Renal pelvis (tissue), 4 donors: ENCODE results near the gene KDM4C. TPM values are rescaled to one million over a fixed set of nuclear protein-coding genes. Genes with fewer than 3 reads are reported as not detected.
A peak's percentile ranks its signal among the peaks of the same experiment; 100 is the strongest.

ENCODE experiments used
- DNase-seq: peaks from one replicate; pipeline ENCODE4 v3.0.0-alpha.2; 2013
- polyA plus RNA-seq, 3 donors: library from polyadenylated mRNA; unstranded; fragments of 120-200 nt; gene quantifications; one replicate each; pipeline ENCODE4 v1.2.1, GENCODE V29; 2013; ENCODE audit not compliant: insufficient read length in 3 of 3

Gene KDM4C
- polyA plus RNA-seq, 3 donors, result 16.9 to 22.0 (median 19.2) TPM

DNA sequence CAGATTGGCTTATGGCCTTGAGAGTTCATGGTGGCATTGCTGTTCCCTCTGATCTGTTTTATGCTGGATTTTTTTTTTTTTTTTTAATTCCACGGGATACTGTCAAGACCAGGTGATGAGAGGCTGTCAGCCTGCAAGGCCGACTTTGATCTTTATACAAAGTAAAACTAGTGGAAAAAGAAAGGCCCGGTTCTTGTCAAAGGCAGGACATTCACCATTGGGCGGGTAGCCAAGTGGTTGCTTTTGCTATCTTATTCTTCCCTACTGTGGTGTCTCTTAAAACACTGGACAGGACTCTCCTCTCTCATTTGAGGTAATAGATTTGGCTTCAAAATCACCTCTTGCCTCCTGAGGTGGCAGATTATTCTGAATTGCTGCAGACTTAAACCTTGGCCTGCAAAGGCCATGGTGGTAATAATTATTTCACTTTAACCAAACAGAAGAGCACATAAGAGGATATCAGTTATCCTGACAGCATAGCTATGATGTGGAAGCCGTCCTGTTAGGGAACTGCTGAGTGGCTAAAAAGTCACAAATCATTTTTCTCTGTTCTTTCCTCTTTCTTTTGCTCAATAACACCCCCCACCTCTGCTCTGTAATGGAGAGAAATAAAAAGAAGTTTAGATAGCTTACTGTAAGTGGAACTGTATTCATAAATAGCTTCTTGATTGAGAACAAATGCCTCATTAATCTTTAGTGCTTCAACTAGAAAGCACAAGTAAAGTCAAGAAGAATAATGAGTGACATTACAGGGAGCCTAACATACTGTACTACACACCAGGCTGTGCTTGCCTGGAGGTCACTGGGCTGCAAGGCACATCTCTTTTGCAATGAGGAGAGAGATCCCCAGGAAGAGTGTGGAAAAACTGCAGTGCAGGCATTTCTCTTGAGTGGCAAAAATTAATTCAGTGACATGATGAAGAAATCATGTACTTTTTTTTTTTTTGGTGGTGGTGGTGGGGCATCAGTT lies 275.6 kb downstream of the KDM4C start:
- DNase-seq, result peak; percentile 38

DNA sequence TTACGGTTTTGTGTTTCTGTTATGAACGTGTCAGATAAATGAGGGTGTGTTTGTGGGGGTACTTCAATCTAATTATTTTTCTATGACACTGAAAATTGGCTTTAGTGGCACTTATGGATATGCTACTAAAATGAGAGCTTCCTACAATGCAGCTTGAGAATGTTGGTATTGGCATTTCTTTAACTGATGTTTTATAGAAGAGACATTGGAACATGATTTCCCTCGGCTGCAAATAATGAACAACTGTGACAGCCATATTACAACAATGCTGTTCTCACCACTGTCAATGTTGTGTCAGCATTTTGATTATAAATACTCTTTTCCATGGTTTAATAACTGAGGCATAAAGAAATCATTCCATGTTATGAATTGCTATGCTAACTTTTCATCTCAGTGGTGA lies 279.4 kb downstream of the KDM4C start:
- DNase-seq, result no peak

DNA sequence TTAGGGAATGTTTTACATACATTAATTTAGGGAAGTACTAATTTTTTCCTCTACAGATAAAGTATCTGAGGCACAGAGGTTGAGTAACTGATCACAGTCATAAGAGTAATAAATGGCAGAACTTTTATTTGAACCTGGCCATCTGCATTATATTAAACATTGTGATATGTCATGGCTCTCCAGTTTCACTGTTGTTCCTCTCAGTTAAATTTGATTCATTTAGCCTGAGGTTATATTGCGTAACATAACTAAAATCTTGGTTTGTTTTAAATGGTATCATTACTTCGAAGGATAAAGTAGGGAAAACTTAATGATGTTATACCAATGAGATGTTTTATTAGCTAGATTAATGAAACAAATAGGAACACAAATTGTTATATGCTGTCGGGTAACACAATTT lies 284.4 kb downstream of the KDM4C start:
- no peak for DNase-seq

DNA sequence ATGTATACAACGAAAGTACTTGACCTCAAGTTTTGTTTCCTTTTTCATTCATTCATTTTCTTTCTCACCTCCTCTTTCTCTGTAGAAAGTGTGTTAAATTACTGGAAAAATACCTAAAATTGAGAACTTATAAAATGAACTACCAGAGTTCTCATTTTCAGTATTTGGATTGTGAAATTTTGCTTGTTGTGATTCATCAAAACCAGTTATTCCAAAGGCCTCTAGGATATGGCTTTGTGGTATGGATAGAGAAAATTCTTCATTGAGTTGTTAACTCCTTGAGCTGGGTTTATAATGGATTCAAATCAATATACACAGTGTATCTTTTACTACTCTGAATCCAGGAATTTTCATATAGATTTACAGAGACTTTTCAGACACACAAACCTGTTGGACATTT lies 287.6 kb downstream of the KDM4C start:
- no peak for DNase-seq

DNA sequence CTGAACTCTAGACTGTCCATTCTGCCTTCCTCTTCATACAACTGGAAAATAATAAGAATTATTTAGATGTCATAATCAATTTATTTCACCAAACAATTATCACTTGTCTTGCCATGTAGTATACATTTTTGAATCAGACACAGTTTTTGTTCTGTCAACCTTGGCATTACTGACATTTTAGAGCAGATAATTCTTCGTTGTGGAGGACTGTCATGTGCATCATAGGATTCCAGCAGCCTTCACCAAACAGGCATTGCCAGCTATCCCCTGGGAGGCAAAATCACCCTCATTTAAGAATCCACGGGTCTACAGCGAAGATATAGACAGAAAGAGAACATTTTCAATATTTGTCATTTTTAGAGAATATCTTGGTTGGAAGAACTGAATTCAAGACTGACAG lies 293.9 kb downstream of the KDM4C start:
- no peak for DNase-seq

DNA sequence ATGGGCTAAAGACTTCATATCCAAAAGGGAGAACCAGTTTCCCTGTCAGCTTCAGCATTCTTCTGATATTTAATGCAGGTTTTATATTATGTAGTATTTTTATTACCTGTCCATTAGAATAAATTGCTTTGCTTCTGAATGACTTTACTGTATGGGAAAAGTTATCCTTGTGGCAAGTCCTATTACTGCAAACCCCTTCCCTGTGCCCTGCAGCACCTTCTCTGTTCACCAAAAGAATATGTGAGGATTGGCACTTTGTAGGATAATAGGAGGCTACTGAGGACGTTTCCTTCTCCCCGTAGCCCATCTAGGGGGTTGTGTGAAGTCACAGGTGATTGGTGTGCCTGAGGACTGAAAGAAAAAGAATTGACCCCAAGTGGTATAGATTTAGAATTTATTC lies 296.1 kb downstream of the KDM4C start:
- no peak for DNase-seq

DNA sequence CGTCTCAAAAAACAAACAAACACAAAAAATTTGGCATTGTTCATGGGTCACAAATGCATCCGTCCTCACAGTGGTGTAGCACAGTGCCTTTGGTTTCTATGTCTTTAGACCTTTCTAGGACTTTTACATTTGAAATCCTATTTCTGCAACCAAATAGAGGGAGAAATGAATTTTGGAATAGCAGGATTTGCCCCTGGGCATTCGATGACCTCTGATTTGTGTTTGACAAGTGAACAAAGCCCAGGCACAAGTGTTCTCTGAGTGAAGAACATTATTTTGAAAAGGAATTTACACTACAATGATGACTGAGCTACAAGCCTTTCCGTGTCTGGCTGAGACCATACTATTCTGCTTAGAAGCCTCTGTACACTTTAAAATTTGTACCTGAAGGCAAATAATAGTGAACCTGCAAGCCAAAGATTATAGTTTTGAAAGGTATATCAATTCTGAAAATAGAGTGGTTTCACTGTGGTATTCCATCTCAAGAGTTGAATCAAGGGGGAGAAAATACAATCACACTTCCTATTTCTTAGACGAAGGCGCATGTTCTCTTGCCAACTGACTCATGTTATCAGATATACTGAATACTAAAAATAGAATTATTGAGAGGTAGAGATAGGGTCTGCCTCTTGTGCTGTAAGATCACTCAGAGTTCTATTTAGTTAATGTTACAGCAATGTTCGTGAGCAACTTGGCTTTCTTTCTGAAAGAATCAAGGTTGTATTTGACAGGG lies 297.6 kb downstream of the KDM4C start:
- DNase-seq, result no peak

DNA sequence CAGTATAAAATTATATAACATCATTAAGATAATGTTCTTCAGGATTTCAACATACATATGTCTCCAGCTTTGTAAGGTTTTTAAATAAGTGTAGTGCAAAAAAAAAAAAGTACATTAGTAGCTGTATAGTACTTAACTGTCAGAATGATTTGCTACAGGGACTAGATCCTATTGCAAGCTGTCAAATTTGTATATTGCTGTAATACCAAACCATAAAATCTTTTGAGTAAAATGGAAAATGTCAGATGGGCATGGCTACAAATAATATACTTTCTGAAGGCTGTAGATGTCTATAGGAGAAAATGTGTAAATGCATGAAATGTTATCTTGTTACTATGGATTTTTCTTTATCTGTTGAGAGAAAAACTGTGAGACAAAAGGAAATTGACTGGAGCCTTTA lies 298.5 kb downstream of the KDM4C start:
- no peak for DNase-seq

DNA sequence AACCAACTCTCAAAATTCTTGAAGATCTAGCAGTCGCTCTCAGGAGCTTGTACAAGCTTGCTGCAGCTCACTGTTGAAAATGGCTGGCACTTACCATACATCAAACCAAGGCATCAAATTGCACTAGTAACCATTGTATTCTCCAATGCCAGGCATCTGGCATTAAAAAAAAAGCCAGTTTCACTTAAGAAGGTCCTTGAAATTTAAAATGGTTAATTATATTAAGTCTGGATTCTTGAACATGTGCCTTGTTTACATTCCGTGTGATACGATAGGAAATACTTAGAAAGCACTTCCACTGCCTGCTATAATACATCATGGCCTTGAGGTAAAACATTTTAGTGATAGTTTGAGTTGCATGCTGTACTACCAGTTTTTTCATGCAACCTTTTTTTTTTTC lies 300.7 kb downstream of the KDM4C start:
- DNase-seq, result no peak

DNA sequence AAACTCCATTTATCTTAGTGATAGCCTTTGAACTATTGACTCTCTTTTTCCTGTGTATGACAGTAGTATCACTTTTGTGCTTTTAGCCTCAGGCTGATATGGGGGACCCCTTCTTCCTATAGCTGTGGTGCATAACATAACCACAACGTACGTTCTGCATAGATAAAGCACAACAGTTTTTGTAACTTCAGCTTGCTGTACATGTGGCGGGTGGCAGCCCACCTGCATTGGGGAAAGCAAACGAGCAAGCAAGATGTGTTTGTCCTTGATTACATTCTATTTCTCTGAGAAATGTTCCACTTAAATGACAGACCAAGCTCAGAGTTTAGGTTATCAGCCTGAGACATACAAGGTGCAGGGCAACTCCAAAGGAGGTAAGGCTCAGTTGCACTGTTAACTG lies 309.4 kb downstream of the KDM4C start:
- no peak for DNase-seq

DNA sequence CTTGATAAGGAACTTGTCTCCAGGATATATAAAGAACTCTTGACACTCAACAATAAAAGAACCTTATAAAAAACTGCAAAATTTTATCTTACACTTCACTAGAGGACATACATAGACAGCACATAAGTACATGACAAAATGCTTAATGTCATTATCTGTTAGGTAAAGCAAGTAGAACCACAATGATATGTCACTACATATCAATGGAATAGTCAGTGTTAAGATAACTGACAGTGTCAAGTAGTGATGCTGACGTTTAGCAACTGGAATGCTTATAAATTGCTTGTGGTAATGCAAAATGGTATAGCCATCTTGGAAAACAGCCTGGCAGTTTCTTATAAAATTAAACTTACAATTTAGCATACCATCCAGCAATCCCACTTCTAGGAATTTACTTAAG lies 314.1 kb downstream of the KDM4C start:
- no peak for DNase-seq

DNA sequence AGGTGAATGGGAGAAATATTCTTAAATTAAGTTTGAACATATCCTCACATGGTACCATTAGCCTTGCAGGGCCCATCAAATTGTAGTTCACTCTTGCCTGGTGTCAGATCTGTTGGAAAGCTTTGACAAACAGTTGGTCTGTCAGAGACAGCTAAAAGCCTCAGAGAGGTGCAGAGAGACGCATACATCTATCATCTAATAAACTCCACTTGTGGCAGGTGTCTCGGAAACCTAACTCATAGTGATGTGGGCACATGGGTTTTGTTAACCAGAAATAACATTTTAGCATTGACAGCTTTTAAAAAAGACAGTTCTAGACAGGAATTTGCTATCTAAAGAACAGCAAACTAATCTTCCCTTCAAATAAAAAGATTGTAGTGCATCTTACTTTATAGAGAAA lies 315.9 kb downstream of the KDM4C start:
- DNase-seq, result no peak

DNA sequence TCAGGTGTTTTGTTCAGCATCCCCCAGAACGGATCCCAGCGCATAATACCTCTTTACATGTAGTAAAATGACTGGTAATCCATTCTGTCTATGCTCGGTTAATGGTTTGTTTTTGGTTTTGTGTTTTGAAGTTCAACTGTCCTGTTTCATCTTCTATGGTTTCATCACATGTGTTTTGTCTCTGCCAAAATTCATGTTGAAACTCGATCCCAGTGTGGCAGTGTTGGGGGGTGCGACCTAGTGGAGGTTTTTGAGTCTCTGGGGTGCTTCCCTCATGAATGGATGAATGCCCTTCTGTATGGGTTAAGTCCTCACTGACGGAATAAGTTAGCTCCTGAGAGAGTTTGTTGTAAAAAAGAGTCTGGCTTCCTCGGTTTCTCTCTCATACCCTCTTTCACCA lies 317.4 kb downstream of the KDM4C start:
- no peak for DNase-seq

DNA sequence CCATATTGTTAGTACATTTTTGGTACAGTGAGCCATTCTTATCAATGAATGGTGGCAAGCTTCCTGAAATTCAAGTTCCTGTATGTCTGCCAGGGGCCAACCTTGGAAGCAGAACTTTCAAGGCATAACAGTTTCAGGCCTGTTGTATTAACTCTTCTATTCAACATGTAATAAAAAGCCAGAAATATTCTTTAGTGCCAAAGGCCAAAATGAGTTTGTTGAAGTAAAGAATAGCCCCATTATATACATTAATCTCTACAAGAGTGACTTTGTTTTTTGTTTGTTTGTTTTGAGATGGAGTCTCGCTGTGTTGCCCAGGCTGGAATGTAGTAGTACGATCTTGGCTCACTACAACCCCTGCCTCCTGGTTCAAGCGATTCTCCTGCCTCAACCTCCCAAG lies 321.3 kb downstream of the KDM4C start:
- DNase-seq, result no peak

DNA sequence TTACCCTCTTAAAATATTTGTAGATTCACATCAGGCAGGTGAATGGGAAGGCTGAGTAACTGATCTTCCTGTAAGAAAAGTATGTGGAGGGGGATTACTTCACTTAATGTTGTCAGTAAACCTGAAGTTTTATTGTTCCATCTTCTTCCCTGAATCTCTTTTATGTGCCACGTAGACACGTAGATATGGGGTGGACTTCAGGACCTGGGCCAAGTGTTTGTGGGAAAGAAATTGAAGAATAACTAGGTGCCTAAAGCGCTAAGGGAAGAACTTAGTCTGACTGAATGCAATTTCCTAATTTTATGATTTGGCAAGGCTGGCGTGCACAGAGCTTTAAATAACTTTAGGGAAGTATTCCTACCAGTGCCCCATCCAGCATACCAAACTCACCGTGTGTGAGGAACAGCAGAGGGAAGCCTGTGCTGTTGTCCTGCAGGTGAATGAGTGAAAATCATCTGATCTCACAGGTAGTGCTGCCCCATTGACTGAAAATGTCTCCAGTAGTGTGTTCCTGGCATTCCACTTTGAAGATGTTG lies 323.4 kb downstream of the KDM4C start:
- DNase-seq, result no peak

DNA sequence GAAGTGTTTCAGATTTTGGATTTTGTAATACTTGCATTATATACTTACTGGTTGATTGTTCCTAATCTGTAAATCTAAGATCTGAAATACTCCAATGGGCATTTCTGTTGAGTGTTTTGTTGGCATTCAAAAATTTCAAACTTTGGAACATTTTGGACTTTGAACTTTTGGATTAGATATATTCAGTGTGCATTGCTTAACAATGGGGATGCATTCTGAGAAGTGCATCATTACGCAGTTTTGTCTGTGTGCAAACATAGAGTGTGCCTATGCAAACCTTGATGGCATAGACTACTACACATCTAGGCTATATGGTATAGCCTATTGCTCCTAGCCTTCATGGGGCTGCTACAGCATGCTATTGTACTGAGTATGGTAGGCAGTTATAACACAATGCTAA lies 325.4 kb downstream of the KDM4C start:
- no peak for DNase-seq

DNA sequence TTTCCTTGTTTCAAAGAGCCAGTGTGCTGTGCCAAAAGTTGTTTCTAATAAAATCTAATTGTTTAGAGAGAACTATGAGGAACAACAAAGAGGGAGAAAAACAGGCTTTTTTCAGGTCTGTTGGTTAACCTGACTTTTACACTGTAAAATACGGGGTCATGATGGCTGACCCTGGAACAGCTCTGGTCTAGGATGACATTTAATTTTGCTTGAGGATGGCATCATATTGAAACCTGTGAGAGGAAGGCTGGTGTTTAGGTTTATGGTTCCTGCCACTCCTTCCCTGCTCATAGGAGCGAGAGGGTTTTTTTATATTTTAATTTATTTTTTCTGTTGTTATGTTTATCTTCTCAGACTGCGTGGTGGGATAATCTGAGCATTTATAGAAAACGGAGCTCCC lies 327.6 kb downstream of the KDM4C start:
- DNase-seq, result no peak

DNA sequence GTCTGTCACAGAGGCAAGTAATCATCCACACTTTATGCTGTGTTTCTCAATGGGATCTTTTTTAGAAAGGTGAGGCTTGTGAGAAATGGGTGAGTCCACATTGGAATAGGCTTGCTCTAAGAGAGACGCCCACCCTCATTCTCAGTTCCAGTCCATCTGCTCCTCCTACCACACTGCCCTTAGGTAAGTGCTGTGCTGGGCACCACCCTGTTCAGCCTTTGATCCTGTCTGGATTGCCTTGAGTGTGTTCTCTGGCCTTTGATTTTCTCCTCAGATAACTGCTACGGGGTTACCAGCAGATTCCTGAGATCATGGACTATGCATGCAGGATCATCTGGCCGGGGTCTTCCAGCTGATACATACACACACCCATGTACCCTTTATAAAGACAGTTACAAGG lies 328.6 kb downstream of the KDM4C start:
- no peak for DNase-seq

DNA sequence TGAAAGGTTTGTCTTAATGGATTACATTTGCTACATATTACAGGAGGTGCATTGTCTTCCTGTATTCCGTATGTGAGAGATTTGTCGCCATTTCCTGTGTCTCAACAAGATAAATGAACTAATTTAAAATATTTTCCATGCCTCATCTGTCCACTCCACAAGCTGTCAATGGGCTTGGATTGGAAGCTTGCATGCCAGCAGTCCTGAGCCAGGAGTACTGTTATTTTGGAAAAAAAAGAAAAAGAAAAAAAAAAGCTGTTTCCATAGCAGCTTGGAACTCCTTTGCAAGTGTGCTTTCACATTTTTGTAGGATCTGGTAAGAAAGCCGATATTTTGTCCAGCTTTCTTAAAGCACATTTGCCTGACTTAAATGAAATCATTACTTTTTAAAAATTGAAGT lies 330.8 kb downstream of the KDM4C start:
- DNase-seq, result no peak

DNA sequence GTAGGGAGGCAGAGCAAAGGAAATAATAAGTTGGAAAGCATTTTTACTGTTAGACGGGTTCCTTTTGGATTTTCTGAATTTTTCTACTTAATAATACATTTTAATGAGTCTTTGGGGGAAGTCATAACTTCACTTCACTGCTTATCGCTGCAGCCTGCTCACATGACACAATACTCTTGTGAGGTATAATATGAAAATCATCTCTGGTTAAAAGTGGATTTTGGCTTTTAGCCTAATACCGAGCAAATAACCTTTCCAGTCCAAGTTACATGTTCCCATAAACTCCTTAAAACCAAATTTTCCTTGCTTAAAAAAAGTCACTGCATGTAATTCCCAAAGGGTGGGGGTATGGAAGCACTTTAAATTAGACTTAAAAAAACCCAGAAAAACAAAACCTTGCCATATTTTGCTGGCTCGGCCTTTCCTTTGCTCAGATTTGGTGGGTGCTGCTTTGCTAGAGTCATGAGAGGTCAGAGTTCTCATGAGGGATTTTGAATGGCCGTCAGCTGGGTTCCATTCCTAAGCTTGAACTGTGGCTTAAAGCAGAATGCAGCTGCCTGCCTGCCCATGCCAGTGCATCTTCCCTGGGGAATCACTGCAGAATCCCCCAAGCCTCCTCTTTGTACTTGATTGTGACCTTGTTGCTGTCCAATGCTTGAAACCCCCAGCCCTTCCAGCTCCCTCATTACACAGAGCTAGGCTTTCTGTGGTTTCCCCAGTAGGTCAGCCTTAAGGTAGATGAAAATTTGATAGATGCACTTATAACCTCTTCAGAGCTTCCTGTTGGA lies 331.8 kb downstream of the KDM4C start:
- DNase-seq, result no peak

DNA sequence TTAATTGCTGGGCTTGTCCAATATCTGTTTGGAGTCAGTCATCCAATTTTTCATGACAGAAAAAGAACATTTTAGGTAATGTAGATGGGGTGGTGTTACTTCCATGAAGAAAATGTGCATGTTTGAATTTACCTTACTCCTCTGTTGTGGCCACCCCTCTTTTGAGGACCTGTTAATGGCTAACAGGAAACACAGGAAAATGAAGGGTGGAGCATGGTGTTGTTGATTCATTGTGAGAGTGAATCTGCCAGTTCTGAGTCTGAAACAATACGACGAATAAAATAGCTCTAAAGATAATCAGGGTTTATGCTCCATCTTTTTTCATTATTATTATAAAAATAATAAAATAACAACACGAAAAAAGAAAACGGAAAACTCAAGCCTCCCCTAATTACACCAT lies 335.3 kb downstream of the KDM4C start:
- DNase-seq, result no peak

DNA sequence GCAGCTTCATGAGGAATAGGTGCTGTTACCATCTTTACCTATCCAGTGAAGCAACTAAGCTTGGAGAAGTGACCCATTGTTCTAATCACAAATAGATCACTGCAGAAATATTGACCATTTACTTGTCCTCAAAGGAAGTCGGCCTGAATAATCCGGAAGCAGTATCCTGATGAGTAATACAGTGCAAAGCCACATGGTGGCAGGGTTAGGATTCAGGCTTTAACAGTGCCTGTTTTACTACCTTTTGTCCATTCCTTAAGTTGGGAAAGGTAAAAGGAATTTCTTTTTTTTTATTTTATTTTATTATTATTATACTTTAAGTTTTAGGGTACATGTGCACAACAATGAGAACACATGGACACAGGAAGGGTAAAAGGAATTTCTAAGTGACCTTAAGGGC lies 336.3 kb downstream of the KDM4C start:
- no peak for DNase-seq
